Activated T-cell treated with anti-CD3 and anti-CD28 coated beads, Interleukin-2, amount 50 U/mL, for 1 hour (primary cell): ENCODE measurements around the gene TMBIM4.
"Not testable (repeated sequence)": the region's sequence is repeated elsewhere in the genome, so short reads cannot be mapped to it uniquely, and the experiment has no call there.

Source experiments
- DNase-seq: peaks from one replicate; pipeline ENCODE4 v3.0.0-alpha.2; 2020

TMBIM4 gene

GRCh38 chr12:66182956-66183355, 13.2 kb upstream of the TMBIM4 start:
- no peak for DNase-seq

GRCh38 chr12:66176105-66176900, 6.5 kb upstream of the TMBIM4 start:
- DNase-seq, result no peak

- not testable (repeated sequence) for DNase-seq
Measured at GRCh38 chr12:66174391-66175325, 4.9 kb upstream of the TMBIM4 start.

GRCh38 chr12:66170606-66171005, 810 bp upstream of the TMBIM4 start:
- DNase-seq, result no peak

GRCh38 chr12:66168410-66168809, 1.4 kb downstream of the TMBIM4 start:
- DNase-seq, result no peak

GRCh38 chr12:66166561-66166960, 3.2 kb downstream of the TMBIM4 start:
- no peak for DNase-seq

GRCh38 chr12:66165141-66165540, 4.7 kb downstream of the TMBIM4 start:
- DNase-seq, result no peak

GRCh38 chr12:66164349-66164821, 5.4 kb downstream of the TMBIM4 start:
- DNase-seq, result no peak

GRCh38 chr12:66163289-66163688, 6.5 kb downstream of the TMBIM4 start:
- no peak for DNase-seq

GRCh38 chr12:66162701-66163100, 7.1 kb downstream of the TMBIM4 start:
- no peak for DNase-seq

- no peak for DNase-seq
Measured at GRCh38 chr12:66160704-66161103, 9.1 kb downstream of the TMBIM4 start.

GRCh38 chr12:66159123-66159522, 10.7 kb downstream of the TMBIM4 start:
- DNase-seq, result no peak

GRCh38 chr12:66156654-66157053, 13.1 kb downstream of the TMBIM4 start:
- no peak for DNase-seq

GRCh38 chr12:66154776-66155175, 15.0 kb downstream of the TMBIM4 start:
- no peak for DNase-seq

- no peak for DNase-seq
Measured at GRCh38 chr12:66152732-66153131, 17.1 kb downstream of the TMBIM4 start.

- no peak for DNase-seq
Measured at GRCh38 chr12:66149702-66150398, 19.9 kb downstream of the TMBIM4 start.

- DNase-seq, result no peak
Measured at GRCh38 chr12:66144791-66145754, 24.7 kb downstream of the TMBIM4 start.

- no peak for DNase-seq
Measured at GRCh38 chr12:66143868-66144267, 25.9 kb downstream of the TMBIM4 start.

GRCh38 chr12:66142826-66143225, 27.0 kb downstream of the TMBIM4 start:
- no peak for DNase-seq

- no peak for DNase-seq
Measured at GRCh38 chr12:66141299-66141698, 28.5 kb downstream of the TMBIM4 start.

GRCh38 chr12:66140731-66141130, 29.1 kb downstream of the TMBIM4 start:
- no peak for DNase-seq

- no peak for DNase-seq
Measured at GRCh38 chr12:66139328-66139727, 30.5 kb downstream of the TMBIM4 start.
